Activated naive CD8-positive, alpha-beta T cell treated with anti-CD3 and anti-CD28 coated beads, Interleukin-2, amount 10 ng/mL, durations not matched to agents 7 days and 5 days (primary cell): ENCODE results near the gene CASP7. TPM values are rescaled to one million over a fixed set of nuclear protein-coding genes. Genes with fewer than 3 reads are reported as not detected.
"Not testable (repeated sequence)": the region's sequence is repeated elsewhere in the genome, so short reads cannot be mapped to it uniquely, and the experiment has no call there.

Source experiments
- ATAC-seq: fragments of 150-1000 bp; cut with Tn5 transposase; one replicate; pipeline ENCODE4 v1.10.0; 2021; ENCODE audit warnings: low read depth, moderate library complexity
- POLR2A ChIA-PET: fragments of 350-600 bp; sonication (Branson Sonifier 250); formaldehyde crosslinking; loops from one replicate; lab custom pipeline; 2021; ENCODE audit warnings: antibody characterized with exemption; lab: Charles Lee
- DNase-seq: peaks from one replicate; pipeline ENCODE4 v3.0.0; 2021
- H3K27ac Mint-ChIP-seq: one replicate; pipeline ENCODE4 v1.8.0; 2022; ENCODE audit warnings: mild to moderate bottlenecking, mixed read lengths
- H3K27me3 Mint-ChIP-seq: one replicate; pipeline ENCODE4 v1.8.0; 2022; ENCODE audit warnings: mild to moderate bottlenecking, moderate library complexity, mixed read lengths
- H3K36me3 Mint-ChIP-seq: one replicate; pipeline ENCODE4 v1.8.0; 2021; ENCODE audit warnings: mild to moderate bottlenecking, mixed read lengths
- H3K4me1 Mint-ChIP-seq: one replicate; pipeline ENCODE4 v1.8.0; 2021; ENCODE audit warnings: mixed read lengths
- H3K4me3 Mint-ChIP-seq: one replicate; pipeline ENCODE4 v1.8.0; 2022; ENCODE audit warnings: mild to moderate bottlenecking, moderate library complexity, mixed read lengths
- H3K9me3 Mint-ChIP-seq: one replicate; pipeline ENCODE4 v1.8.0; 2021; ENCODE audit warnings: mixed read lengths
- total RNA-seq, 2 experiments: library from RNA; stranded (reverse); gene quantifications; one replicate each; pipeline ENCODE4 v1.2.3, GENCODE V29; 2021

Gene CASP7
- total RNA-seq, 2 experiments from 2014 or later = 32.6 to 35.9 TPM

DNA sequence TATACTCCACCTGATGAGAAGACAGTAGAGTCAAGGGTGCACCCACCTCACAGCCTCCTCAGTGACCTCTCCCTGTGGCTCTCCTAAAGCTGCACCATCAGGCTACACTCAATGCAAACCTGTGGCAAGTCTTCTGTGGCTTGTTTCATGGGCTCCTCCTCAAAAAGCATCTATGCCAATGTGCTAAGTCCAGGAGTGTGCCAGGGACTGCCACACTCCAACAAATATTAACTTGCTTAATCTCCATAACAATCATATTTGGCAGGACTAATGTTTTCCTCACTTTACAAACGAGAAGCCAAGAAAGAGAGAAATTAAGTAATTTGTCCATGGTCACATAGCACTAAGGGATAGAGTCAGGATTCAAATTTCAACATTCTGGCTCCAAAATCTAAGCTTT, 27.8 kb upstream of the CASP7 start:
- Mint-ChIP-seq H3K4me1 (no peaks in the 10 kb centered on the region), H3K4me3 (no peak overlapping the region), H3K27me3 (peaks cover 49% of the 10 kb centered on the region), H3K9me3 (peaks cover 2% of the 10 kb centered on the region), H3K36me3 (no peaks in the 10 kb centered on the region), H3K27ac (no peak overlapping the region)
- DNase-seq (no peak), ATAC-seq (no peak)
- POLR2A ChIA-PET = no interaction called here

DNA sequence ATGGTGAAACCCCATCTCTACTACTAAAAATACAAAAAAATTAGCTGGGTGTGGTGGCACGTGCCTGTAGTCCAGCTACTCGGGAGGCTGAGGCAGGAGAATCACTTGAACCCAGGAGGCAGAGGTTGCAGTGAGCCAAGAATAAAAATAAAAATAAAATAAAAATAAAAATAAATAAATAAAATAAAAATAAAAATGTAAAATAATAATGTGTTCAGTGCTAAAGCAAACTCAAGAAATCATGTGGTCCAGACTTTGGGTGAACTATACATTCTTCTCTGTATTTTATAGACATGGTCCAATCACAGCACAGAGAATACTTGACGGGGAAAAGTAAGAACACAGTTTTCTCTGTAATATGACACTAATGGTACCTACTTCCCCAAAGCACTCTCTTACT, 27.3 kb upstream of the CASP7 start:
- H3K9me3 Mint-ChIP-seq, POLR2A ChIA-PET, ATAC-seq, DNase-seq, H3K4me1 Mint-ChIP-seq, H3K4me3 Mint-ChIP-seq, H3K36me3 Mint-ChIP-seq, H3K27ac Mint-ChIP-seq: not testable (repeated sequence)
- H3K27me3 Mint-ChIP-seq = peaks cover 47% of the 10 kb centered on the region

DNA sequence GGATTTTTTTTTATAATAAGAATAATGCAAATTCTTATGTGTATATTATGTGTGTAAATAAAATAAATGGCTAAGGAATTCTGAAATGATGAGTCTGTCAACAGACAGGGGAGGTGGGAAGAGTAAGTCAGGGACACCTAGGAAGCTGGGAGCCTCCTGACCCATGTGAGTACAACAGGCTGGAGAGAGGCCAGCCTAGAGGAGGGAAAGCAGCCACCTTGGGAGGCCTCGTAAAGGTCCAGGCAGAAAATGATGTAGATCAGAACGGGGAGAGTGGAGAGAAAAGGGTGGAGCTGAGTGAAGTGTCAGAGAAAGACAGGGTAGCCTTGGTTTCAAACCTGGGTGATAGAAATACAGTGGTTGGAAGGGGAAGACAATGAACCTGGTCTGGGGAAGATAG, 22.8 kb upstream of the CASP7 start:
- Mint-ChIP-seq H3K27me3 (peaks cover 43% of the 10 kb centered on the region), H3K36me3 (no peaks in the 10 kb centered on the region), H3K4me1 (no peaks in the 10 kb centered on the region), H3K27ac (no peak overlapping the region), H3K9me3 (no peaks in the 10 kb centered on the region), H3K4me3 (no peak overlapping the region)
- ATAC-seq (no peak), DNase-seq (no peak)
- POLR2A ChIA-PET = no interaction called here

DNA sequence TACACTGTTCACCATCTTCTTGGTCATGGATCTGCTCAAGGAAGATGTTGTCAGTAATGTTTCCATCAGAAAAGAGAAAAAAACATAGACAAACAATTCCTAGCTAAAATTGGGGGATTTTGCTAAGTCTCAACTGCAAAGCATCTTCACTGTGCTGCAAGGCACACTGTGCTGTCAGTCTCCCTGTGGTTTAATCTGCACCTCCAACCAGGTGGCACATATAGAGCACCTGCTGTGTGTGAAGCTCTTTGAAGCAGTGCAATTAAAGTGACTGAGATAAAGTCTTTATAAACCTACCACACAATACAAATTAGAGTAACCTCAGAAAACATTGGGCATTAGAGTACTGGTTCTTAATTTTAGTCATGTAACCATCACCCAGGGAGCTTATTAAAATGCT, 22.2 kb upstream of the CASP7 start:
- ATAC-seq = no peak
- no peak for DNase-seq
- POLR2A ChIA-PET = no interaction called here
- Mint-ChIP-seq H3K4me3 (no peak overlapping the region), H3K36me3 (no peaks in the 10 kb centered on the region), H3K27ac (no peak overlapping the region), H3K4me1 (no peaks in the 10 kb centered on the region), H3K27me3 (peaks cover 46% of the 10 kb centered on the region), H3K9me3 (no peaks in the 10 kb centered on the region)

DNA sequence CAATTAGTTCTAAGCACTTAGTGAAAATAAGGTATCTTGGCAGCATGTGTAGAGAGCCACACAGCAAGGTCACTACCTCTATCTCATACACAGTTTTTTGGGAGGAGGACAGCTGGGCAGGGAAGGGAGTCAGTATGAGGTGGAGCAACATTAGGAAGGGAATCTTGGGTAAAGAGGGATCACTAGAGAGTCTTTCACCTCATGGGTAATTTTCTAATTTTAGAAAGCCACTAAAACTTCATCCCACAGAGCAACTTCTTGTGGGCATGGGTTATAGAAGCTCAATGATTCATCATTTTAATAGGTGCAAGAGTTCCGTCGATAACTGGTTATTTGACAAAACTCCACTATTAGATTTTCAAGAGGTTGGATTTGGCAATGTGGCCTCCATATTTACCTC, 18.4 kb upstream of the CASP7 start:
- DNase-seq (no peak), ATAC-seq (no peak)
- Mint-ChIP-seq H3K27me3 (peaks cover 23% of the 10 kb centered on the region), H3K9me3 (peaks cover 2% of the 10 kb centered on the region), H3K36me3 (no peaks in the 10 kb centered on the region), H3K27ac (no peak overlapping the region), H3K4me3 (no peak overlapping the region), H3K4me1 (peaks cover 5% of the 10 kb centered on the region)
- POLR2A ChIA-PET = no interaction called here

DNA sequence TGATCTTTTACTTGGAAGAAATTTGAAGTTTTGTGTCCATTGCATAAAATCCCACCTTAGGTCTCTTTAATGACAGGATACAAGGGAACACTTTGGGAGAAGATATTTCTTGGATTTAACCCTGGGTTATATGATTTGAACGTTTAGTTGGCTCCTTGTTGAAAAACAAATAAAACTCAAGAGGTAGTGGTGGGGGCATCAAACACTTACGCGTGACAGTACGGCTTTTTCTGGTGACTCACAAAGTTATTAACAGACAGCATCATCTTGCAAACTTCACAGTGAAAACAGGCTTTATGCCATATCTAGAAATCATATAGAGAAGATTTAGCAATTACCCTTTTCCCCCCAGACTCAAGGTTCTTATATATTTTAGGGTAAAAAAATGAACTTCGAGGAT, 16.6 kb upstream of the CASP7 start:
- Mint-ChIP-seq H3K27ac (no peak overlapping the region), H3K9me3 (peaks cover 4% of the 10 kb centered on the region), H3K36me3 (peaks cover 3% of the 10 kb centered on the region), H3K27me3 (peaks cover 21% of the 10 kb centered on the region), H3K4me1 (peaks cover 14% of the 10 kb centered on the region), H3K4me3 (no peak overlapping the region)
- POLR2A ChIA-PET = no interaction called here
- DNase-seq (no peak), ATAC-seq (no peak)

DNA sequence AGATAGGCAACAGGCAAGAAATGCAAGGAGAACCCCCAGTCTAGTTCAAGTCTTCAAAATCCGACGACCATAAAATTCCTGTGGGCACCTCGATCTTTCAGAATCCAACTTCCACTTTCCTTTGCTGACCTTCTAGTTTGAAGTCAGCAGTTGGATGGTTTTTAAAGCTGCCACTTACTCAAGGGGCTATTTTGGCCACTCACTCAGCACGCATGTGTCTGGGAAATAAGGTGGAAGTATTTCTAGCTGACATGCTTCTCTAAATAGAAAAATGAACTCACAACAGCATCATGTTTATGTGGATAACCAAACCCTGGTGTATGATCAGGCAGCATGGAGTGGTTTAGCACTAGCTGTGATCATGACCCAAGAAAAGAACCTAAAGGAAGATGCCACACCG, 15.8 kb upstream of the CASP7 start, which contains the start of gene NRAP:
Gene NRAP, minus strand, starts transcription at position 134 of the 400 bp plus-strand sequence. CDS start 159 bp downstream, outside the sequence.
- Mint-ChIP-seq H3K9me3 (peaks cover 5% of the 10 kb centered on the region), H3K36me3 (peaks cover 3% of the 10 kb centered on the region), H3K4me1 (peaks cover 14% of the 10 kb centered on the region), H3K27me3 (peaks cover 18% of the 10 kb centered on the region), H3K4me3 (no peak within 1 kb of the TSS), H3K27ac (no peak within 1 kb of the TSS)
- POLR2A ChIA-PET = no interaction called here
- DNase-seq = no peak
- ATAC-seq = no peak

DNA sequence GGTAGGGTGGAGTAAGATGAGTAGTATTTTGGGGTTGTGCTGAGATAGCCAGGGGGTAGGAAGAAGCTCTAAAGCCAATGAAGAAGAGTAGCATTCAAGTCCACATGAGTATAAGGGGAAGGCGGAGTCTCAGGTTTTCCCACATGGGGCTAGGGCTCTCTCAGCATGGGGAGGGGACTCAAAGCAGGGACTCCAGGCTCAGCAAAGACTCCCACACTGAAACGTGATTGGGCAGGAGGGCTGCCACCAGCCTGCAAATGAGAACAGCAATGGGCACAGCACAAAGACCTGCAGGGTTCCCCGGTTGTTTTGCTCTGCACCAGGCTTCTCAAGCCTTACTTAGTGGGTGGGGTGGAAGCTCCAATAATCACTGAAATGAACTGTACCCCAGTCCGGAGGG, 14.4 kb upstream of the CASP7 start:
- POLR2A ChIA-PET = interaction anchor here (3.7 kb wide), 1 partner anchor 15 kb away, joined by 30 read pairs; the partner anchor contains the start of gene CASP7
- no peak for DNase-seq
- Mint-ChIP-seq H3K27ac (peak overlapping the region; percentile 64), H3K4me3 (no peak overlapping the region), H3K4me1 (peaks cover 14% of the 10 kb centered on the region), H3K9me3 (peaks cover 7% of the 10 kb centered on the region), H3K36me3 (peaks cover 3% of the 10 kb centered on the region), H3K27me3 (peaks cover 11% of the 10 kb centered on the region)
- no peak for ATAC-seq

DNA sequence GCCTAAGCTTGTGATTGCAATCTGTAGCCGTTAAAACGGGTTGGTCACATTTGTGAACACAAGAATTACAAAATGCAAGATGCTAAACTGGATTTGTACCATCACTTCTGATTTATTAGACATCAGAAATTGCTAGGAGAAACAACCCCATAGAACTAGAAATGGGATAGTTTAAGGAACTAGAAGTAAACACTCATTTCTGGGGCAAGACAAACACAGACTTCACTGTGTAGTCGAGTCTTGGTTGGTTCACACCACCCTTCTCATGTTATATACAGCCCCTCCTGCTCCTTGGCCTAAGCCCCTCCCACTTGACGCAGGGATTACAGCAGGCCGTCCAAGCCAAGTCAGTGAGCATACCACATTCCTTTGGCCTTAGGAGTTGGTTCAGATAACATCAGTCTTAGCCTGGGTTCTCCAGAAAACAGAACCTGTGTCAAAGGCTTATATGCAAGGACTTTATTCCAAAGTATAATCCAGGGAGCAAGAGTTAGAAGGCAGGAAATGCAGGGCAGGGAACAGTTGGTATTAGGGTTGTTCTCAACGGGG, 13.8 kb upstream of the CASP7 start:
- POLR2A ChIA-PET = interaction anchor here (3.7 kb wide), 1 partner anchor 15 kb away, joined by 30 read pairs; the partner anchor contains the start of gene CASP7
- Mint-ChIP-seq H3K27me3 (peaks cover 11% of the 10 kb centered on the region), H3K4me3 (no peak overlapping the region), H3K36me3 (peaks cover 3% of the 10 kb centered on the region), H3K4me1 (peaks cover 14% of the 10 kb centered on the region), H3K27ac (peak overlapping the region; percentile 91), H3K9me3 (peaks cover 7% of the 10 kb centered on the region)
- DNase-seq = no peak
- ATAC-seq = no peak

DNA sequence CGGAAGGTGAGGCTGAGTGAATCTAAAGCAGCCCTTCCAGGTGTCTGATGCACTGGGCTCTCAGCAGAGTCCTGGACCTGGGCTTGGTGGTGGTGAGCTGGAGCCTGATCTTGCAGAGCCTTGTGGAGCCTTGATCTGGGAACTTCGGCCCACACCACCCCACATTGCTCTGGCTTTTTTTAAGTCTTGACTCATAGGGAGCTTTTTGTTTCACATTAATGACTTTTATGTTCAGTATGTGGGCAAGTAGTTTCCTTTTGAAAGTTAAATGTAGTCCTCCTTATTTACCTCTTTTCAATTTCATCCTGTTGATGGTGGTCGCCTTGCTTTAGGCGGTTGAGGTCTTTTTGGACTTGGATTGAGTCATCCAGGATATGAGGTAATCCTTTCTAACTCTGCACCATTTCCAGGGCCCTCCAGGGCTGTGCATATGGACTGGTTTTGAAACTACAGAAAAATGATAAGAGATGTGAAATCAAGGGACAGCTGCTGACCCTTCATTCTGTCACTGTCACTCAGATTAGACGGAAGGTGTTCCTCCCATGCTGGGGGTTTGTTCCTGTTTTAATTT, 12.9 kb upstream of the CASP7 start:
- peak overlapping the region; percentile 91 for H3K27ac Mint-ChIP-seq
- ATAC-seq (peak; percentile 97), DNase-seq (peak; percentile 38)
- peaks cover 3% of the 10 kb centered on the region for H3K36me3 Mint-ChIP-seq
- POLR2A ChIA-PET = interaction anchor here (0.7 to 3.7 kb wide), 2 partner anchors 8 to 14 kb away, joined by 3 to 30 read pairs; partner anchors contain the start of gene CASP7
- H3K9me3 Mint-ChIP-seq = peaks cover 10% of the 10 kb centered on the region
- peaks cover 13% of the 10 kb centered on the region for H3K27me3 Mint-ChIP-seq
- peaks cover 14% of the 10 kb centered on the region for H3K4me1 Mint-ChIP-seq
- peak overlapping the region; percentile 46 for H3K4me3 Mint-ChIP-seq

DNA sequence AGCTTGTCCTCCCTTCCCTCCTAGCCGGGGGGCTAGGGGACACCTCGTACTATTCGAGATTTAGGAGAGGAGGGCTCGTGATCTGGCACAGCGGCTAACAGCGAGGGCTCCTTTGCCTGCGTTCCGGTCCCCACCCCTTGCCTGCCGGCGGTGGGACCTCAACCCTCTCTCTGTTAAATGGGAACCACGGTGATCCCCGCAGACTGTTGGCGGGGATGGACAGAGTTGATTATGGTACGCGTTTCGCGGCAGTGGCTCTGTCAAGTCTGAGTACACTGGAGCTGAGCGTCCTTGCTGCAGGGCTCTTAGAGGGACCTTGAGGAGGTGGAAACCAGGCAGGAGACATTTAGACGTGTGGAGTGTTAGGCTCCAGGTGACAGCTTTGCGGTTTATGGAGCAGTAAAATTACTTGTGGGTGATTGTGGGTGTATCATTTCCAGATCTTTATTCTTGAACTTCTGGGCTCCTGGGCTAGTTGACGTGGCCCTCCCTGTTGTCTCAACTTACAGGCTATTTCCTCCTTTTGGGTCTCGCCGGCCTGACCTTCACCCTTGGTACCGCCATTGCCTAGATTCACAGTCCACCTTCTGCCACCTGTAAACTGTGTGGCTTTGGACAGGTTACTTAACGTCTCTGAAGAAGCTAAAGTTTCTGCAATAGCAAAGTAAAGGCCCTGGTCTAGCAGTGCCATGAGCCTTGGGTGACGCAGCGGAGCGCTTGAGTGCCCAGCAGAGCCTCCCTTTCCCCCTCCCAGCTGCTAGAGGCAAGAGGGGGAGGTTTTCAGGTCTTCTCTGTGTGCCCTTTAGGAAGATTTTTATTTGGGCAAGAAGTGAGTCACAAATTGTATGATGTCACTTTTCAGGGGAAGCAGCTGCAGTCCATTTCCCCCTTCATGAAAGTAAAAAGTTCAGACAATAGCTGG, 739 bp downstream of the CASP7 start:
- Mint-ChIP-seq H3K36me3 (peaks cover 33% of the 10 kb centered on the region), H3K27ac (peak overlapping the region; percentile 97), H3K9me3 (peaks cover 13% of the 10 kb centered on the region), H3K27me3 (no peaks in the 10 kb centered on the region), H3K4me1 (peaks cover 44% of the 10 kb centered on the region), H3K4me3 (peak overlapping the region; percentile 98)
- ATAC-seq (peak; percentile 11), DNase-seq (peak; percentile 41)
- POLR2A ChIA-PET = interaction anchor here (0.6 to 4.1 kb wide), 7 partner anchors 8 to 1305 kb away, joined by 3 to 30 read pairs (median 4); no protein-coding TSS in a partner anchor

DNA sequence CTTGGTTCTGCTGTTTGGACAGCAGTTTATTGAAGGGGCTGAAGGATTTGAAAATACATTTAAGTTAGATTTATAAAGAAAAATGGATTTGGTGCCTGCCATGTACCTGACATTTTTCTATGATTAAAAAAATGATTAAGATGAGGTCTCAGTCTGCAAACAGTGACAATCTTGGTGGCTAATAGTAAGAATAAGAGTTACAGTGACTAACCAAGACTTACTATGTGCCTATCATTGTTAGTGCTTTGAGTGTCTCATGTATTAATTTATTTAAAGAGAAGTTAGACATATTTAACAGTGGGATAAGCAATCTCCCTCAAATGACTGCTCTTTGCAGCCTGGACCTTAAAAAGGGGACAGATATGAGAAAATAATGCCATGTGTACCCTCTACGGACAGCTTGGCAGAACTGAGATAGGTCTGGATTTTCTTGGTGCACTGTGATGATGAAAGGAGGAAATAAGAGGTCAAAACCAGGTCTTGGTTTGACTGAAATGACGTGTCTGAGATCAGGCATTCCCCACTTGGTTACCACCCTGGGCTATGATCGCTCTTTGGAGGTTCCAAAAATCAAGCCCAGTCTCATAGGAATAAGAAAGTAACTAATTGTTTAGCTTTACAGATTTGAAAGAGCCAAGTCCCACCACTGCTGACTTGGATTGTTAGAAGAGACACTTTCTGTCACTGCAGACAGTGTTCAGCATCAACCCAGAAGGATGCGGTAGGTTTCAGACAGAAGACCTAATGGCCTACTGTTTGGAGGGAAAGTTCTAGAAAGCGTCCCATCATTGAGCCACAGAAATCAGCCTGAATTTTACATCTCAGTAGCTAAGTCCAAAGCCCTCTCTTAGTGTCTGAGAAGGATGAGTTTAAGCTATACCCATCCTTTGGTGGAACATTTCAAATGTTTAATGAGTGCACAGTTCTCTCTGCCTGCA, 2.1 kb downstream of the CASP7 start:
- peaks cover 17% of the 10 kb centered on the region for H3K9me3 Mint-ChIP-seq
- peaks cover 46% of the 10 kb centered on the region for H3K4me1 Mint-ChIP-seq
- no peaks in the 10 kb centered on the region for H3K27me3 Mint-ChIP-seq
- ATAC-seq = peak; percentile 13
- peaks cover 42% of the 10 kb centered on the region for H3K36me3 Mint-ChIP-seq
- H3K27ac Mint-ChIP-seq = peak overlapping the region; percentile 97
- POLR2A ChIA-PET = interaction anchor here (1.1 to 4.1 kb wide), 3 partner anchors 7 to 863 kb away, joined by 4 to 30 read pairs (median 14); no protein-coding TSS in a partner anchor
- DNase-seq = no peak
- H3K4me3 Mint-ChIP-seq = peak overlapping the region; percentile 98
